GM18907 (cell line): ENCODE results near the gene OR2H2.
A peak's percentile ranks its signal among the peaks of the same experiment; 100 is the strongest.

Experiments used
- ATAC-seq: cut with Tn5 transposase; IDR thresholded peaks from one replicate; pipeline ENCODE4 v1.9.1; 2021; ENCODE audit warnings: mild to moderate bottlenecking, moderate library complexity; ENCODE audit not compliant: unreplicated experiment

Gene OR2H2

GRCh38 chr6:29627755-29628418 is 43.0 kb downstream of the OR2H2 start:
- no peak for ATAC-seq

GRCh38 chr6:29628419-29629281 is 43.7 kb downstream of the OR2H2 start:
- ATAC-seq, result no peak

GRCh38 chr6:29629571-29629970 is 44.6 kb downstream of the OR2H2 start:
- no peak for ATAC-seq

- ATAC-seq, result no peak
Measured at GRCh38 chr6:29630315-29630714, 45.4 kb downstream of the OR2H2 start.

- ATAC-seq, result no peak
Measured at GRCh38 chr6:29631209-29631810, 46.4 kb downstream of the OR2H2 start.

- no peak for ATAC-seq
Measured at GRCh38 chr6:29631860-29632731, 47.2 kb downstream of the OR2H2 start.

GRCh38 chr6:29632789-29633533 is 48.0 kb downstream of the OR2H2 start, which contains the start of gene GABBR1:
GABBR1 (minus strand) TSS chr6:29633183; CDS start chr6:29632385, 798 bp downstream.
- ATAC-seq, result peak; percentile 66

- ATAC-seq, result peak; percentile 8
Measured at GRCh38 chr6:29633534-29633905, 48.6 kb downstream of the OR2H2 start.

- ATAC-seq, result no peak
Measured at GRCh38 chr6:29637247-29637646, 52.3 kb downstream of the OR2H2 start.
